ENCODE measurements around the gene ANKUB1. TPM values are rescaled to one million over a fixed set of nuclear protein-coding genes. Genes with fewer than 3 reads are reported as not detected.
A peak's percentile ranks its signal among the peaks of the same experiment; 100 is the strongest.

The ANKUB1 gene
- total RNA-seq, 5 donors from 2014 or later (not counting 1 experiment from before 2014, with no cell fraction given), result not detected

GRCh38 chr3:149812606-149813366 is 20.4 kb upstream of the ANKUB1 start, which contains the start of gene RNF13:
RNF13 (plus strand) TSS chr3:149813215; CDS start chr3:149846027, 32,812 bp downstream.
- CTCF ChIA-PET, result interaction anchor here in 1 of 2 donors (1.1 kb wide), 1 partner anchor 10 kb away, joined by 3 read pairs; no protein-coding TSS in a partner anchor
- peaks cover 41 to 52% (median 48%) of the 10 kb centered on the region in 3 donors for H3K4me1 Mint-ChIP-seq

GRCh38 chr3:149812165-149812605 is 19.8 kb upstream of the ANKUB1 start:
- peak overlapping the region; percentile 85 to 96 for H3K4me3 ChIP-seq (ENCODE audit: control insufficient read depth in 1 of 2, extremely low read depth in 1 of 2, low read length in 1 of 2)
- H3K4me1 ChIP-seq (ENCODE audit: control insufficient read depth in 1 of 2, extremely low read depth in 1 of 2, insufficient read depth in 2 of 2, low read length in 2 of 2), result peaks cover 11 to 18% of the 10 kb centered on the region in 2 experiments
- H3K27me3 ChIP-seq (replicated peaks in 1 of 2; ENCODE audit: control insufficient read depth in 2 of 2, extremely low read depth in 1 of 2, insufficient read depth in 2 of 2, low read length in 1 of 2), result no peaks in the 10 kb centered on the region
- H3K27ac ChIP-seq (ENCODE audit: low read length), result peak overlapping the region; percentile 94
- no peak for DNase-seq
- ATAC-seq (replicated peaks in 1 of 4), result no peak
- WGBS (ENCODE audit: insufficient coverage), result 37% methylated on average over 13 of the region's 13 CpGs
- Mint-ChIP-seq H3K4me3 (peak overlapping the region; percentile 98 to 100 (median 98)), H3K27ac (peak overlapping the region; percentile 99 to 100), H3K4me1 (peaks cover 35 to 46% (median 42%) of the 10 kb centered on the region in 3 donors), H3K9me3 (no peaks in the 10 kb centered on the region), H3K36me3 (peaks cover 3% of the 10 kb centered on the region), H3K27me3 (peaks cover 4 to 5% of the 10 kb centered on the region in 2 donors)
- POLR2A ChIA-PET, result interaction anchor here in 1 of 2 donors (0.5 kb wide), 1 partner anchor 271 kb away, joined by 5 read pairs; no protein-coding TSS in a partner anchor
- no peaks in the 10 kb centered on the region for H3K9me3 ChIP-seq
- no peaks in the 10 kb centered on the region for H3K36me3 ChIP-seq (ENCODE audit: control insufficient read depth in 2 of 2, extremely low read depth in 1 of 2, insufficient read depth in 1 of 2, low read length in 1 of 2)
- CTCF ChIA-PET, result interaction anchor here in 1 of 2 donors (1.0 kb wide), 1 partner anchor 12 kb away, joined by 4 read pairs; no protein-coding TSS in a partner anchor

More at GRCh38 chr3:149812606-149813366, 20.4 kb upstream of the ANKUB1 start, which contains the start of gene RNF13:
- Histone ChIP-seq H3K4me1 (ENCODE audit: control insufficient read depth in 1 of 2, extremely low read depth in 1 of 2, insufficient read depth in 2 of 2, low read length in 2 of 2) (peaks cover 11 to 18% of the 10 kb centered on the region in 2 experiments), H3K27ac (ENCODE audit: low read length) (peak within 1 kb of the TSS; percentile 94), H3K9me3 (no peaks in the 10 kb centered on the region), H3K36me3 (ENCODE audit: control insufficient read depth in 2 of 2, extremely low read depth in 1 of 2, insufficient read depth in 1 of 2, low read length in 1 of 2) (no peaks in the 10 kb centered on the region), H3K4me3 (ENCODE audit: control insufficient read depth in 1 of 2, extremely low read depth in 1 of 2, low read length in 1 of 2) (peak within 1 kb of the TSS; percentile 85 to 96), H3K27me3 (replicated peaks in 1 of 2; ENCODE audit: control insufficient read depth in 2 of 2, extremely low read depth in 1 of 2, insufficient read depth in 2 of 2, low read length in 1 of 2) (no peaks in the 10 kb centered on the region)
- peaks cover 3% of the 10 kb centered on the region for H3K36me3 Mint-ChIP-seq
- peak within 1 kb of the TSS; percentile 99 to 100 for H3K27ac Mint-ChIP-seq
- H3K4me3 Mint-ChIP-seq, result peak within 1 kb of the TSS; percentile 98 to 100 (median 98)
- peaks cover 3 to 4% of the 10 kb centered on the region in 2 donors for H3K27me3 Mint-ChIP-seq
- ATAC-seq (replicated peaks in 1 of 4) (peak; percentile 95 to 97 (median 96)), DNase-seq (peak; percentile 85 to 96 (median 92))
- POLR2A ChIA-PET, result interaction anchor here in 1 of 2 donors (0.5 kb wide), 1 partner anchor 272 kb away, joined by 5 read pairs; no protein-coding TSS in a partner anchor
- no peaks in the 10 kb centered on the region for H3K9me3 Mint-ChIP-seq
- under 1% methylated on average over 55 of the region's 56 CpGs for WGBS (ENCODE audit: insufficient coverage)

- H3K27me3 Mint-ChIP-seq, result peaks cover 8 to 12% of the 10 kb centered on the region in 2 donors
- DNase-seq (no peak), ATAC-seq (replicated peaks in 1 of 4) (no peak)
- H3K27me3 ChIP-seq (replicated peaks in 1 of 2; ENCODE audit: control insufficient read depth in 2 of 2, extremely low read depth in 1 of 2, insufficient read depth in 2 of 2, low read length in 1 of 2), result no peaks in the 10 kb centered on the region
- ChIA-PET POLR2A (interaction anchor here in 1 of 2 donors (0.6 kb wide), 1 partner anchor 589 kb away, joined by 3 read pairs; no protein-coding TSS in a partner anchor), CTCF (interaction anchor here in 1 of 2 donors (0.8 kb wide), 1 partner anchor 59 kb away, joined by 8 read pairs; the partner anchor contains the start of gene COMMD2)
- H3K27ac Mint-ChIP-seq, result no peak overlapping the region
- H3K9me3 ChIP-seq, result no peaks in the 10 kb centered on the region
- H3K36me3 Mint-ChIP-seq, result no peaks in the 10 kb centered on the region
- peaks cover 11 to 18% of the 10 kb centered on the region in 2 experiments for H3K4me1 ChIP-seq (ENCODE audit: control insufficient read depth in 1 of 2, extremely low read depth in 1 of 2, insufficient read depth in 2 of 2, low read length in 2 of 2)
- H3K4me1 Mint-ChIP-seq, result peaks cover 21 to 37% (median 29%) of the 10 kb centered on the region in 3 donors
- no peak overlapping the region for H3K27ac ChIP-seq (ENCODE audit: low read length)
- H3K4me3 ChIP-seq (ENCODE audit: control insufficient read depth in 1 of 2, extremely low read depth in 1 of 2, low read length in 1 of 2), result no peak overlapping the region
- 86% methylated on average over 2 of the region's 2 CpGs for WGBS (ENCODE audit: insufficient coverage)
- no peak overlapping the region for H3K4me3 Mint-ChIP-seq
- no peaks in the 10 kb centered on the region for H3K36me3 ChIP-seq (ENCODE audit: control insufficient read depth in 2 of 2, extremely low read depth in 1 of 2, insufficient read depth in 1 of 2, low read length in 1 of 2)
- H3K9me3 Mint-ChIP-seq, result no peaks in the 10 kb centered on the region
Observed at GRCh38 chr3:149810846-149811245, 18.5 kb upstream of the ANKUB1 start.

- Histone ChIP-seq H3K4me1 (ENCODE audit: control insufficient read depth in 1 of 2, extremely low read depth in 1 of 2, insufficient read depth in 2 of 2, low read length in 2 of 2) (peaks cover 8 to 16% of the 10 kb centered on the region in 2 experiments), H3K27me3 (replicated peaks in 1 of 2; ENCODE audit: control insufficient read depth in 2 of 2, extremely low read depth in 1 of 2, insufficient read depth in 2 of 2, low read length in 1 of 2) (no peaks in the 10 kb centered on the region), H3K27ac (ENCODE audit: low read length) (no peak overlapping the region), H3K36me3 (ENCODE audit: control insufficient read depth in 2 of 2, extremely low read depth in 1 of 2, insufficient read depth in 1 of 2, low read length in 1 of 2) (no peaks in the 10 kb centered on the region), H3K9me3 (no peaks in the 10 kb centered on the region), H3K4me3 (ENCODE audit: control insufficient read depth in 1 of 2, extremely low read depth in 1 of 2, low read length in 1 of 2) (no peak overlapping the region)
- ChIA-PET CTCF (interaction anchor here in 1 of 2 donors (1.0 kb wide), 1 partner anchor 32 kb away, joined by 3 read pairs; no protein-coding TSS in a partner anchor), POLR2A (interaction anchor here in 1 of 2 donors (0.7 kb wide), 1 partner anchor 144 kb away, joined by 4 read pairs; no protein-coding TSS in a partner anchor)
- Mint-ChIP-seq H3K27me3 (peaks cover 15 to 16% of the 10 kb centered on the region in 2 donors), H3K4me1 (peaks cover 10 to 27% (median 18%) of the 10 kb centered on the region in 3 donors), H3K9me3 (no peaks in the 10 kb centered on the region), H3K27ac (no peak overlapping the region), H3K36me3 (no peaks in the 10 kb centered on the region), H3K4me3 (no peak overlapping the region)
- no peak for DNase-seq
- no peak for ATAC-seq (replicated peaks in 1 of 4)
Observed at GRCh38 chr3:149809699-149810098, 17.3 kb upstream of the ANKUB1 start.

DNA sequence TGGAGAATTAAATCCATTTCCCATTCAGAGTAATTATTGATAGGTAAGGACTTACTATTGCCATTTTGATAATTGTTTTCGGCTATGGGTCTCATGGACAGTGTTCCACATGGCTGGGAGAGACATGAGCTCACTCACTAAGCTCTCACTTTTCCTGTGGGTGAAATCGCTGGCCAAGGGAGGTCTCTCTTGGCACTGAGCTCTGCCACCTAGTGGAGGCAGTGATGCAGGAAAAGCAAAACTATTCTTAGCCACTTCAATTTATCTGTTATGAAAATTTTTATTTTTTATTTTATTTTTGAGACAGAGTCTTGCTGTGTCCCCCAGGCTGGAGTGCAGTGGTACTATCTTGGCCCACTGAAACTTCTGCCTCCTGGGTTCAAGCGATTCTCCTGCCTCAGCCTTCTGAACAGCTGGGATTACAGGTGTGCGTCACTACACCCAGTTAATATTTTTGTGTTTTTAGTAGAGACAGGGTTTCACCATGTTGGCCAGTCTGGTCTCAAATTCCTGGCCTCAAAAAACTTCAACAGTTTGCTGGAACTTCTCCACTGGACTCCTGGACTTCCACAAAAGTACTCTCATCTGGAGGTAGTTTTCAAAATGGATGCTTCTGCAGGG is 16.0 kb upstream of the ANKUB1 start:
- Histone ChIP-seq H3K4me3 (ENCODE audit: control insufficient read depth in 1 of 2, extremely low read depth in 1 of 2, low read length in 1 of 2) (no peak overlapping the region), H3K27ac (ENCODE audit: low read length) (no peak overlapping the region), H3K36me3 (ENCODE audit: control insufficient read depth in 2 of 2, extremely low read depth in 1 of 2, insufficient read depth in 1 of 2, low read length in 1 of 2) (no peaks in the 10 kb centered on the region), H3K9me3 (no peaks in the 10 kb centered on the region), H3K27me3 (replicated peaks in 1 of 2; ENCODE audit: control insufficient read depth in 2 of 2, extremely low read depth in 1 of 2, insufficient read depth in 2 of 2, low read length in 1 of 2) (no peaks in the 10 kb centered on the region), H3K4me1 (ENCODE audit: control insufficient read depth in 1 of 2, extremely low read depth in 1 of 2, insufficient read depth in 2 of 2, low read length in 2 of 2) (peaks cover 2 to 9% of the 10 kb centered on the region in 2 experiments)
- WGBS (ENCODE audit: insufficient coverage), result 20% methylated on average over 1 of the region's 4 CpGs
- ATAC-seq (replicated peaks in 1 of 4), result no peak
- Mint-ChIP-seq H3K4me3 (no peak overlapping the region), H3K4me1 (peaks cover 0 to 14% (median 9%) of the 10 kb centered on the region in 3 donors), H3K9me3 (no peaks in the 10 kb centered on the region), H3K27me3 (peaks cover 15 to 16% of the 10 kb centered on the region in 2 donors), H3K36me3 (no peaks in the 10 kb centered on the region), H3K27ac (no peak overlapping the region)
- ChIA-PET POLR2A (interaction anchor here in 1 of 2 donors (0.5 kb wide), 1 partner anchor 15 kb away, joined by 3 read pairs; no protein-coding TSS in a partner anchor), CTCF (interaction anchor here (0.5 to 2.6 kb wide), 25 partner anchors 9 to 952 kb away, joined by 3 to 26 read pairs (median 4); partner anchors contain the start of gene COMMD2 (in 1 of the 2))
- DNase-seq, result peak in 34 of 35 experiments; percentile 3 to 71 (median 34)

Measured in T-cell (primary cell).